Measurements from ENCODE around the gene NUBP2.

DNA sequence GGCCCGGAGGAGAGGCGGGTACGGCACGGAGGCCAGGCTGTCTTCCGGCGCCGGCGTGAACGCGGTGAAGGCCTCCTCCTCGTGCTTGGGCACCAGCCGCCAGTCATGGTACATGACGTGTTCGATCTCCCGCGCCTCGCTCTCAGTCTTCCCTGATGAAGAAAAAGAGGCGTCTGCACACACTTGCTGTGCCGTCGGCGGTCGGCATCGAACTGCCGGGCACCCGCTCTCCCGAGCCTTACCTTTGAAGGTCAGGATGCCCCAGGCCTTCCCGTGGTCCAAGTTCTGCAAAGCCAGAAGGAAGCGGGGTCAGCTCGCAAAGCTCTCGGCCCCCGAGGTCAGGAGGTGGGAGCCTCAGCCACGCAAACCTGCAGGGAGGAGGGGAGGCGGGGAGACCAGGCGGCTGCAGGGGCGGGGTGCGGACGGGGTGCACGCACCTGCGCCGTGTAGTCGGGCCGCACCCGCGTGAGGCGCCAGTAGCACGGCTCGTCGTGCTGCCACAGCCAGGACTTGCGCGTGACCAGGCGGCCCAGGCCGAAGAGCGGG, 10.3 kb upstream of the NUBP2 start, which contains the start of gene EME2:
- no peak for TF ChIP-seq POLR2A (IDR thresholded peaks at IDR 0.05; ENCODE audit: low read length)
- TF ChIP-seq GATA1 (IDR thresholded peaks at IDR 0.05; ENCODE audit: low read depth, low read length), result no peak
